HL-60 (cell line): Measurements from ENCODE around the gene SERF1A.
"Not testable (repeated sequence)": the region's sequence is repeated elsewhere in the genome, so short reads cannot be mapped to it uniquely, and the experiment has no call there.

Source experiments
- DNase-seq, 2 experiments: peaks; one replicate each; pipeline ENCODE4 v3.0.0-alpha.2; 2010 to 2020; ENCODE audit warnings: low read depth in 1 of 2, low spot score in 1 of 2
- H3K27ac ChIP-seq: fragments of 250-450 bp; sonication (Bioruptor Pico); replicated peaks from 2 replicates; pipeline ENCODE4 v1.5.1; 2020; ENCODE audit warnings: mild to moderate bottlenecking, moderate library complexity
- H3K27me3 ChIP-seq: fragments of 250-450 bp; sonication (Bioruptor Pico); 2 replicates; pipeline ENCODE4 v1.5.1; 2021; ENCODE audit warnings: mild to moderate bottlenecking, moderate library complexity; ENCODE audit not compliant: insufficient read depth, poor library complexity, severe bottlenecking
- H3K4me3 ChIP-seq: replicated peaks from 2 replicates; pipeline ENCODE4 v1.5.1; 2011; ENCODE audit warnings: mild to moderate bottlenecking, control low read depth, low read length; ENCODE audit not compliant: insufficient read depth
- long read RNA-seq: library from polyadenylated mRNA; unstranded; transcript quantifications from one replicate; pipeline ENCODE4 v2.0.0, GENCODE V29; 2020

Gene SERF1A
- long read RNA-seq, partial matches to known transcripts = 0 of 1 reads
- long read RNA-seq, other reads (novel, unspliced or antisense) = 1 of 1 reads

- H3K27ac ChIP-seq, H3K27me3 ChIP-seq, DNase-seq, H3K4me3 ChIP-seq: not testable (repeated sequence)
These were observed at the start of gene SERF1A for GRCh38 chr5:70900533-70901271. SERF1A (plus strand) TSS chr5:70900669; CDS start chr5:70900870, 201 bp downstream.

GRCh38 chr5:70866778-70867177, 33.7 kb upstream of the SERF1A start:
- H3K27ac ChIP-seq, DNase-seq: not testable (repeated sequence)

GRCh38 chr5:70870626-70871025, 29.8 kb upstream of the SERF1A start:
- H3K27me3 ChIP-seq, H3K4me3 ChIP-seq, DNase-seq, H3K27ac ChIP-seq: not testable (repeated sequence)

More at GRCh38 chr5:70866778-70867177, 33.7 kb upstream of the SERF1A start:
- not testable (repeated sequence) for H3K4me3 ChIP-seq, H3K27me3 ChIP-seq

GRCh38 chr5:70896076-70896475, 4.4 kb upstream of the SERF1A start:
- not testable (repeated sequence) for H3K27ac ChIP-seq, DNase-seq, H3K4me3 ChIP-seq, H3K27me3 ChIP-seq

GRCh38 chr5:70901272-70901571, 753 bp downstream of the SERF1A start:
- H3K4me3 ChIP-seq, H3K27me3 ChIP-seq, H3K27ac ChIP-seq, DNase-seq: not testable (repeated sequence)

- DNase-seq, H3K27ac ChIP-seq, H3K4me3 ChIP-seq, H3K27me3 ChIP-seq: not testable (repeated sequence)
These were observed 6.2 kb downstream of the SERF1A start for GRCh38 chr5:70906624-70907023.

GRCh38 chr5:70916829-70917228, 16.4 kb downstream of the SERF1A start:
- not testable (repeated sequence) for H3K27me3 ChIP-seq, H3K4me3 ChIP-seq, DNase-seq, H3K27ac ChIP-seq

- DNase-seq, H3K27me3 ChIP-seq, H3K4me3 ChIP-seq, H3K27ac ChIP-seq: not testable (repeated sequence)
These were observed 24.7 kb downstream of the SERF1A start for GRCh38 chr5:70925211-70925562.

- not testable (repeated sequence) for H3K4me3 ChIP-seq, H3K27ac ChIP-seq, H3K27me3 ChIP-seq, DNase-seq
These were observed 31.4 kb downstream of the SERF1A start for GRCh38 chr5:70931709-70932368.

- H3K4me3 ChIP-seq, H3K27me3 ChIP-seq, H3K27ac ChIP-seq, DNase-seq: not testable (repeated sequence)
These were observed 32.1 kb downstream of the SERF1A start for GRCh38 chr5:70932560-70932959.

- DNase-seq, H3K27ac ChIP-seq, H3K27me3 ChIP-seq, H3K4me3 ChIP-seq: not testable (repeated sequence)
These were observed 52.6 kb downstream of the SERF1A start for GRCh38 chr5:70953068-70953467.
